GM12801 (cell line): ENCODE measurements around the gene TAF12.

Experiments
- CTCF ChIP-seq: IDR thresholded peaks from one replicate; pipeline ENCODE4 v1.5.1; 2011; ENCODE audit warnings: control low read depth; ENCODE audit not compliant: insufficient read length; ENCODE audit errors: extremely low read depth

Gene TAF12

GRCh38 chr1:28642847-28643635 is at the start of gene TAF12:
TAF12 (minus strand) TSS chr1:28643067; CDS start chr1:28622081, 20,986 bp downstream.
- no peak for TF ChIP-seq CTCF

DNA sequence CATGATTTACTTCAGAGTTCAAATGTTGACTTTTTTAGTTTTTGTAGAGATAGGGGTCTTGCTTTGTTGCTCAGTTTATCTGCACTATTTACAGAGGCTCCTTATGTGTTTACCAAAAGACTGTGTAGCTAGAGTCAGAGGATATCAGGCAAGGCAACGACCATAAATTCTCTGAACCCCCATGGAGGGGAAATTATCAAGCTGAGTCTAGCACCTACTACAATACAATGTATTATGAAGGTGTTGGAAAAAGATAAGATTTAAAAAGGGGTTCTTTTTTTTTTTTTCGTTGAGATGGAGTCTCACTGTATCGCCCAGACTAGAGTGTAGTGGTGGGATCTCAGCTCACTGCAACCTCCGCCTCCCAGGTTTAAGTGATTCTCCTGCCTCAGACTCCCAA is 42.1 kb upstream of the TAF12 start:
- no peak for TF ChIP-seq CTCF

- TF ChIP-seq CTCF, result no peak
Measured at GRCh38 chr1:28682840-28683239, 40.0 kb upstream of the TAF12 start.

- no peak for TF ChIP-seq CTCF
Measured at GRCh38 chr1:28680151-28680550, 37.3 kb upstream of the TAF12 start.

DNA sequence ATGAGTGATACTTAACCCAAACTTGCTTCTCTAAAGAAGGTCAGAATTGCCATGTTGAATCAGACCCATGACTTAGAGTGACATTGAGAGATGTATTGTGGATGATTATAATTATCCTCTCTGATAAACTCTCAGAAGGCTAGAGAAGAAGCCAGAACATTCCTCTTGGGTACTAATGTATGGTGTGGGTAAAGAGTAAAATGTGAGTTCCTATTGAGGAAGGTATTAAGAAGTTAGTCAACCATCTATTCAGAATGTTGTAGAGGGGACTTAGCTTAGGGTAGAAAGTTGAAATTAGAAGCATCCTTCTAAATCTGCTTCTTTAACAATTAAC is 33.0 kb upstream of the TAF12 start:
- TF ChIP-seq CTCF, result no peak

DNA sequence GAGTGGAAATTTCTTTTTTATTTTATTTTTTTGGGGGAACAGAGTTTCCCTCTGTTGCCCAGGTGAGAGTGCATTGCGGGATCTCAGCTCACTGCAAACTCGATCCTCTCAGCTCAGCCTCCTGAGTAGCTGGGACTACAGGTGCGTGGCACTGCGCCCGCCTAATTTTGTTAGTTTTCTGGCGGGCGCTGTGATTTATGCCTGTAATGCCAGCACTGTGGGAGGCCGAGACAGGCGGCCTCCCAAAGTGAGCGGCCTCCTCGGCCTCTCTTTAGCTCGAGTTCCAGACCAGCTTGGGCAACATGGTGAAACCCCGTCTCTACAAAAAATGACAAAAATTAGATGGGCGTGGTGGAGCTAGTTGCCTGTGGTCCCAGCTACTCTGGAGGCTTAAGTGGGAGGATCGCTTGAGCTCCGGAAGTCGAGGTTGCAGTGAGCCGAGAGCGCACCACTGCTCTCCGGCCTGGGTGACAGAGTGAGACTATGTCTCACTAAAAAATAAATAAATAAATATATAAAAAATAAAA is 28.4 kb upstream of the TAF12 start:
- no peak for TF ChIP-seq CTCF

- no peak for TF ChIP-seq CTCF
Measured at GRCh38 chr1:28668956-28669723, 26.3 kb upstream of the TAF12 start.
